GM18858 (cell line): Measurements from ENCODE around the gene EXOC4.
A peak's percentile ranks its signal among the peaks of the same experiment; 100 is the strongest.
"Not testable (repeated sequence)": the region's sequence is repeated elsewhere in the genome, so short reads cannot be mapped to it uniquely, and the experiment has no call there.

Source experiments
- ATAC-seq: cut with Tn5 transposase; IDR thresholded peaks from one replicate; pipeline ENCODE4 v1.9.1; 2021; ENCODE audit not compliant: unreplicated experiment

EXOC4 gene

DNA sequence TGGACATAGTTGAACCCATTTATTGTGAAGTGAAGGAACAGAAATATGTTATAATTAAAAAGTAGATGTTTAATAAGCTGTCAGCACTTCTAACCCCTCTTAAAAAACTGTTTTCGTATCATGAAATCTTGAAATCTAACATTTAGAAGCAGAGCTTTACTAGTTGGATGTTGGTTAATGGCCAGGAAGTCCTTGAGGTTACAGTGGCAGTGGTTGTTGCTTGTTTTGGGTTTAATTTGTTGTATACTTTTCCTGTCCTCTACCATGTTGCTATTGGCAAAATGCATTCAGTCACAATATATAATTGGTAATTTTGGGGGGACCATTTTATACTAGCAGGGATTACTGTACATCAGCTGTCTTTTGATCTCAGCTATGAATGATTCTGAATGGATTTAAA, 60.7 kb downstream of the EXOC4 start:
- ATAC-seq = no peak

- no peak for ATAC-seq
These were observed 61.2 kb downstream of the EXOC4 start for GRCh38 chr7:133314084-133314483.

DNA sequence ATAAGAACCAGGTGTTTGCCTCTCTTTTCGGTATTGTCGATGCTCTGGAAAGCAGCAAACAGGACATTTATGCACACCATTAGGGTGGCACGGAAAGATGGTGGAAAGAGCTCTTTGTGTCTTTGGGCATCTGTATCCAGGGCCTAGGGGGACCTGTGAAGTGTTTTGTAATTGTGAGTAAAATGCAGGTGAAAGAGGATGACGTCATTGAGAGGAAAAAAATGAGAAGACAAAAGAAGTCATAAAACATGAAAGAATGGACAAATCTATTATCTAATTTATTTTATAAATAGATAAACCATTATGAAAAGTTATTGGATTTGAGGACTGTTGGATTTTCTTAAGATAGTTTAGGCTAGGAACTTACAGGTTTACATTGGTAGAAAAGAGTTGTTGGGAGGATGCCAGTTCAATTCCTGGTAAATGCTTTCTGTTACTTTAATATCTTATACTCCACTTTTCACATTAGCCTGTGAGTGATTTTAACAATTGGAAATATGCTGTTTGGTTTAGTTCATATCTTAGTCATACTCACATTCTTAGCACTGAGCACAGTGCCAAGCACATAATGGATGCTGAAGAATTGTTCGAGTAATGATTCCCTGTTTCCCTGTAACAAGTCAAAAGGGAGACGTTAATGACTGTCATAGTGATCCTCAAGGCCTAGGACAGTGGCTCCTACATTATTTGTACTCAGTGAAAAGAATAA, 62.6 kb downstream of the EXOC4 start:
- no peak for ATAC-seq

DNA sequence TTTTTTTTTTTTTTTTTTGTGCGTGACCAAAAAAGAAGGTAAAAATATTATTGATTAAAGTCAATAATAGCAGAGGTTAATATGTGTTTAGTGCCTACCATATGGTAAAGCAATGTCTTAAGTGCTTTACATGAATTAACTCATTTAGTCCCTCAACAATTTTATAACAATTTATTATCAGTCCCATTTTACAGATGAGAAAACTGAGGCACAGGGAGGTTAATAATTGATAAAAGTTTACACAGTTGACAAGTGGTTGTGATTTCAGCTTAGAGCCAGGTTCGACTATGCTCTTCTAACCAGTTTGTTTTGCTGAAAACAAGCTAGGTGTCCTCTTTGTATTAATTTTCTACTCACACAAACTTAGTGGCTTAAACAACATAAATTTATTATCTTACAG, 67.0 kb downstream of the EXOC4 start:
- no peak for ATAC-seq

GRCh38 chr7:133320891-133321290, 68.0 kb downstream of the EXOC4 start:
- ATAC-seq = no peak

DNA sequence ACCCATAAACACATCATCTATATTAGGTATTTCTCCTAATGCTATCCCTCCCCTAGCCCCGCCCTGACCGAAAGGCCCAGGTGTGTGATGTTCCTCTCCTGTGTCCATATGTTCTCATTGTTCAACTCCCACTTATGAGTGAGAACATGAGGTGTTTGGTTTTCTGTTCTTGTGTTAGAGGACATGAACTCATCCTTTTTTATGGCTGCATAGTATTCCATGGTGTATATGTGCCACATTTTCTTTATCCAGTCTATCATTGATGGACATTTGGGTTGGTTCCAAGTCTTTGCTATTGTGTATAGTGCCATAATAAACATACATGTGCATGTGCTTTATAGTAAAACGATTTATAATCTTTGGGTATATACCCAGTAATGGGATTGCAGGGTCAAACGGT, 68.5 kb downstream of the EXOC4 start:
- not testable (repeated sequence) for ATAC-seq

GRCh38 chr7:133326745-133327144, 73.9 kb downstream of the EXOC4 start:
- not testable (repeated sequence) for ATAC-seq

GRCh38 chr7:133328021-133328420, 75.1 kb downstream of the EXOC4 start:
- ATAC-seq = not testable (repeated sequence)

DNA sequence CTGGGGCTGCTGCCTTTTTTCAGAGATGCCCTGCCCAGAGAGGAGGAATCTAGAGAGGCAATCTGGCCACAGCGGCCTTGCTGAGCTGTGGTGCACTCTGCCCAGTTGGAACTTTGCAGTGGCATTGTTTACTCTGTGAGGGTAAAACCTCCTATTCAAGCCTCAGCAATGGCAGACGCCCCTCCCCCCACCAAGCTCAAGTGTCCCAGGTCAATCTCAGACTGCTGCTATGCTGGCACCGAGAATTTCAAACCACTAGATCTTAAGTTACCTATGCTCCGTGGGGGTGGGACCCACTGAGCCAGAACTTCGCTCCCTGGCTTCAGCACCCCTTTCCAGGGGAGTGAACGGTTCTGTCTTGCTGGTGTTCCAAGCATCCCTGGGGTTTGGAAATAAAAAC, 77.2 kb downstream of the EXOC4 start:
- no peak for ATAC-seq

DNA sequence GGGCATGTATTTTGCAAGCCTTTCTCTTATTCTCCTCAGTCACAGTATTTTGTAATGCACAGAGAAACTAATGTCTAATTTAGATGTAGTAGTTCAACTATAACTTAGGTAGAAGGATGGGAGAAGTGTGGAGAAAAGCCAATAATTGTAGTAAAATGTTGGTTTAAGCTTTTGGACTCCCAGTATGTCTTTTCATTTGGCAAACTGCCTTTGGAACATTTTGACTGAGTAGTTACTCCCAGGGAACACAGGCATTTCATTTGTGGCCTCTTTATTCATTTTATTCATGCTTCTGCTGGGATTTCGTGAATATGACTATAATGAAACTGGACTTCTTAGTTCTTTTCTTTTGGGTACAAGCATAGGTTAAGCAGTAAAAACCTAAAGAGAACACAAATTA, 79.0 kb downstream of the EXOC4 start:
- no peak for ATAC-seq

DNA sequence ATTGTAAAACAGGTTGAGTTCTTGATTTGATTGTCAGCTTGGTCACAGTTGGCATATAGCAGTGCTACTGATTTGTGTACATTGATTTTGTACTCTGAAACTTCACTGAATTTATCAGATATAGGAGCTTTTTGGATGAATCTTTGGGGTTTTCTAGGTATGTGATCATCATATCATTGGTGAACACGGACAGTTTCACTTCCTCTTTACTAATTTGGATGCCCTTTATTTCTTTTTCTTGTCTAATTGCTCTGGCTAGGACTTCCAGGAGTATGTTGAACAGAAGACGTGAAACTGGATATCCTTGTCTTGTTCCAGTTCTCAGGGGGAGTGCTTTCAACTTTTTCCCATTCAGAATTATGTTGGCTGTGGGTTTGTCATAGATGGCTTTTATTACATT, 86.9 kb downstream of the EXOC4 start:
- ATAC-seq = no peak

DNA sequence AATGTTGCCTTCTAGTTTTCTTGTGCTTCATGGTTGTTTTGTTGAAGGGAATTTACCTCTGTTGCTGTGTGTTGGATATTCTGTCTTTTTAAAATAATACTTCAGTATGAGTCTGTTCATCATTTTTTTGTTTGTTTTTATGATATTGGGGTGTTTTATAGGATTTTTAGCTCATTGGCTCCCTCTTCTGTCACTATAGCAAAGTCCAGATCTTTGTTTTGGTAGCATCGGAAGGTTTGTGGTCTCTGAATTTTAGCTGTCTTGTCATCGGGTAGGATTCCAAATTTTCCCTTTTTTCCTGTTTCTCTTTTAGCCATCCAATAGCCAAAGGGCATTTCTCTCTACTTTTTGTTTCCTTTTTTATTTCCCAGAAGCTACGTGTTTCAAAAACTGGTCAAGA, 91.4 kb downstream of the EXOC4 start:
- no peak for ATAC-seq

DNA sequence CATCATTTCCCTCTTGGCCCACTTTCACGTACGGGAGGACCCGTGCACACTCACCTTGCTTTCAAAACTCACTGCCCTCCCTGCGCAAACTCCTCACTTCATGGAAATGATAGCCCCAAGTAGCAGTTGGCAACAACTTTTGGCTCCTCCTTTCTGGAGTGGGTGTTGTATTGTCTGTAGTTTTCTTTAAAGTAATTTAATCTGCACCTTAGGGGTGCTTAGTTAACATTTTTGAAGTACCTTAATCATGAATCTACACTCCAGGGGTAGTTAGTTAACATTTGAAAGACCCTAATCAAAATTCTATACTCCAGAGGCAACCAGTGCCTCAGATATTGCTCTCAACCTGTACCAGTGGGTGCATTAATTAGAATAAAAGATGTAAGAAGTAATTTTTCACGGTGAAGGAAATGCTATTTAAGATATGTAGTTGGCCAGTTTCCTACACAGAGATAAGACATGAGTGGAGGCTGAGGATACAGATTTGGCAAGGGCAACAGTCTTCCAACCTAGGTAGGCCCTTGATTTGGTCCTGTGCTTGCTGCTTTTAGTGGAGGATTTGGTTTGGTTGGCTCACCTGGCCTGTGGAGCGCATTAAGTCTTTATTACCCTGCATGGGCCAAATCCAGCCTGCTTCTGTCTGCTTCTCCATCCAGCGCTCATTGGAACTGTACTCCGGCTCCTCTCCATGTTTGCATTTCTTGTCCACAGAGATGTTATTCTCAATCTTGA, 93.0 kb downstream of the EXOC4 start:
- no peak for ATAC-seq

DNA sequence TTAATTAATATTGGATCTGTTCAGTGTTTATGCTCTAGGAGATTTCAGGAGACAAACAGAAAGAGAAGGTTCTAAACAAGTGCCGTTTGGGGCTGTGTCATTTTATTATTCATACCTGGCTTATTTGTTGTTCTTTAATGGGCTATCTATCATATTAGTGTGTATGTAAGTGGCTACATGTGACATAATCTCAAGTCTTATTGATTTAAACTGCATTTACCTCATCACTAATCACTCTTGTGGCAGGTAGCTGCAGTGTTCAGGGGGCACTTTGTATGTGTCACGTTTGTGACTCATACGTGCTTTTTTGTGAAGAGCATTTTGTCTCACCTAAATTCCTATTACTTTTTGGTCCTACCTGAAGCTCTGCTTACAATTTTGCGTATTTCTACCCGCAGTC, 95.4 kb downstream of the EXOC4 start:
- no peak for ATAC-seq

- peak; percentile 60 for ATAC-seq
These were observed 96.2 kb downstream of the EXOC4 start for GRCh38 chr7:133349101-133349500.

DNA sequence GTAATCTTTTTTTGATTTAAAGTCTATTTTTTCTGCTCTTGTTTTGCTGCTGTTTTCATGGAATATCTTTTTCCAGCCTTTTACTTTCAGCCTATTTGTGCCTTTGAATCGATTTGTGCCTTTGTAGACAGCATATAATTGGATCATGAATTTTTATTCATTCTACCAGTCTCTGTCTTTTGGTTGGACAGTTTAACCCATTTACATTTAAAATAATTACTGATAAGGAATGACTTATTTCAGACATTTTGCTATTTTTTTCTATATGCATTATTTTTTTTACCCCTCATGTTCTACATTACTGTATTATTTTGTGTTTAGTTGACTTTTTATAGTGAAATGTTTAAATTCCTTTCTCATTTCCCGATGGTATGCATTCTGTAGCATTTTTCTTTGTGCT, 99.6 kb downstream of the EXOC4 start:
- ATAC-seq = no peak

DNA sequence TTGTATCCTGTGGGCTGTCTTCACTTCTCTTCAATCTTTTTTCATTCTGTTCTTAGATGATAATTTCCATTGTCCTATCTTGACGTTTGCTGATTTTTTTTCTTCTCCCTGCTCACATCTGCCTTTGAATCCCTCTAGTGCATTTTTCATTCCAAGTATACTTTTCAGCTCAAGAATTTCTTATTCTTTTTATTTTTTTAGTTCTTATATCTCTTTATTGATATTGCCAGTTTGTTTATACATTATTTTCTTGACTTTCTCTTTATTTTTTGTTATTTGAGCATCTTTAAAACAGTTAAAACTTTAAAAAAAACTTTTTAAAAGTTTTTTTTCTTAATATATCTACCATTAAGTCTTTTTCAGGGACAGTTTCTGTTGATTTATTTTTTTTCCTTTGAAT, 100.9 kb downstream of the EXOC4 start:
- no peak for ATAC-seq

- no peak for ATAC-seq
These were observed 101.9 kb downstream of the EXOC4 start for GRCh38 chr7:133354546-133355324.

DNA sequence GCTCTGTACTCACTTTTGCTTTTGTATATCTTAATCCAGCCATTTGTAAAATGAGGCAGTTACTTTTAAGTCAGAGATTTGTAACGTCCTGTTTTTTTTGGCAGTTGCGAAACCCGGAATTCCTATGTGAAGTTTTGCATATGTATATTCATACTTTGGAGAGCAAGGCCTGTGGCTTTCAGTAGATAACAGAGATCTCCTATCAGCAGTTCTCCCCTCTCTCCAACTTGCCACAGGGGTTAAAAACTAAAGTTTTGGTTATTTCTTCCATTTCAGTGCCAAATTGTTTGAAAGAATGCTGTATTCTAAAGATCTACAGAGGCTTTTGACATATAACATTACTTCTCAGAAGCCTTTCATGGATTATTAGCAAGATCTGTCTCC, 102.4 kb downstream of the EXOC4 start:
- ATAC-seq = no peak

GRCh38 chr7:133355822-133356221, 102.9 kb downstream of the EXOC4 start:
- ATAC-seq = no peak

GRCh38 chr7:133358708-133359107, 105.8 kb downstream of the EXOC4 start:
- ATAC-seq = no peak

- no peak for ATAC-seq
These were observed 106.6 kb downstream of the EXOC4 start for GRCh38 chr7:133359449-133359848.
